Activated naive CD4-positive, alpha-beta T cell treated with anti-CD3 and anti-CD28 coated beads, Interleukin-2, amount 50 U/mL, for 72 hours (primary cell): Measurements from ENCODE around the gene IFNG-AS1. TPM values are rescaled to one million over a fixed set of nuclear protein-coding genes. Genes with fewer than 3 reads are reported as not detected.

Experiments used
- ATAC-seq, 2 donors: fragments of 150-1000 bp; cut with Tn5 transposase; 2 replicates each; pipeline ENCODE4 v1.10.0; 2021; ENCODE audit warnings: mild to moderate bottlenecking in 2 of 2, moderate library complexity in 2 of 2
- DNase-seq, 2 donors: peaks; one replicate each; pipeline ENCODE4 v3.0.0; 2021 to 2022; ENCODE audit warnings: low spot score in 2 of 2
- H3K27ac Mint-ChIP-seq, 2 donors: one replicate each; pipeline ENCODE4 v1.8.0; 2022; ENCODE audit warnings: mild to moderate bottlenecking in 2 of 2, mixed read lengths in 2 of 2
- H3K36me3 Mint-ChIP-seq, 2 donors: one replicate each; pipeline ENCODE4 v1.8.0; 2022; ENCODE audit warnings: mixed read lengths in 2 of 2
- H3K9me3 Mint-ChIP-seq, 2 donors: one replicate each; pipeline ENCODE4 v1.8.0; 2022; ENCODE audit warnings: mixed read lengths in 2 of 2
- total RNA-seq, 2 donors: library from RNA; stranded (reverse); gene quantifications; one replicate each; pipeline ENCODE4 v1.2.3, GENCODE V29; 2022

Gene IFNG-AS1
- total RNA-seq, 2 donors from 2014 or later: 1.9 TPM; not detected in 1

DNA sequence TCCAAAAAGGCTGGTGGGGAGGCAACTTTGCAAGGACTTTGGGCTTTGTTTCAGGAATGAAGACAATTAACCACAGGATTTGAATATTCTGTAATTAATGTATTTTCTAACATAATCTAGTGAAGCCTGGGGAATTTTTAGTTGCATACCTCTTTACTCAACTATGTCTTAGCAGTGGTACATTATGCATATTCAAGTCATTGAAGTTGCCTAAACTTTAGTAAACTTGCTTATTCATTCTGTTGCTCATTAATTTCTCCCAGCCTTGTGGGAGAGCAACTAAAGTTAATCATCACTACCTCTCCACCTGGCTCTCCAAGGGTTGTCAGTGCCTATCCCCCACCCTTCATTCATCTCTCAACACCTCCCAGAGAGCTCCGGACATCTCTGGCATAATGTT lies 54.2 kb downstream of the IFNG-AS1 start:
- Mint-ChIP-seq H3K36me3 (no peaks in the 10 kb centered on the region), H3K9me3 (peaks cover 4 to 11% of the 10 kb centered on the region in 2 donors), H3K27ac (no peak overlapping the region)
- DNase-seq (no peak), ATAC-seq (peak in 1 of 2 donors; percentile 69)

DNA sequence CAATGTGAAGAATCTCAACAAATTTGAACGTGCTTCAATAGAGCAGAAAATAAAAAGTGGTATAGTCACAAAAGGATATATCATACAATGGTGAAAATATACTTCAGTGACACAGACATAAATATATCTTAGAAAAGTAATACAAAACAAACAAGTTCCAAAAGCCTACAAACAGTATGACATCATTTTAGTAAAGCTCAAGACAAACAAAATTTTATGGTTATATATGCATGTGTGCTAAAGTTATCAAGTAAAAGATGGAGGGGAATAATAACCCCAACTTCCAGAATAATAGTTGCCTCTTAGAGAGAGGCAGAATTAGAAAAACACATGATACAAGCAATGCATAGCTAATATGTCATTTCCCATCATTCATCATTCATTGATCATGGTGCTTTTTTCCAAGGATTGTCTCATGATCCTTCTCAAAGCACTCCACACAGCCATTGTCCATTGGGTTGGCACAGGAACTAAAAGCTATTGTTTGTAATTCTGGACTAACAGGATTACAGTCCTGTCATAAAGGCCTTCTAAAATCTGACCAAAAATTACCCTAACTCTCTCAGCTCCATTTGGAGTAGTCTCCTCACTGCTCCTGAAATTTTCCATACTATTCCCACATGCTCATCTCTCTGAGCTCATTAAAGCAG lies 59.5 kb downstream of the IFNG-AS1 start:
- no peak for ATAC-seq
- DNase-seq: no peak
- Mint-ChIP-seq H3K27ac (no peak overlapping the region), H3K9me3 (peaks cover 0 to 5% of the 10 kb centered on the region in 2 donors), H3K36me3 (no peaks in the 10 kb centered on the region)

- no peak overlapping the region for H3K27ac Mint-ChIP-seq
These were observed 67.1 kb downstream of the IFNG-AS1 start for GRCh38 chr12:68056300-68056699.

DNA sequence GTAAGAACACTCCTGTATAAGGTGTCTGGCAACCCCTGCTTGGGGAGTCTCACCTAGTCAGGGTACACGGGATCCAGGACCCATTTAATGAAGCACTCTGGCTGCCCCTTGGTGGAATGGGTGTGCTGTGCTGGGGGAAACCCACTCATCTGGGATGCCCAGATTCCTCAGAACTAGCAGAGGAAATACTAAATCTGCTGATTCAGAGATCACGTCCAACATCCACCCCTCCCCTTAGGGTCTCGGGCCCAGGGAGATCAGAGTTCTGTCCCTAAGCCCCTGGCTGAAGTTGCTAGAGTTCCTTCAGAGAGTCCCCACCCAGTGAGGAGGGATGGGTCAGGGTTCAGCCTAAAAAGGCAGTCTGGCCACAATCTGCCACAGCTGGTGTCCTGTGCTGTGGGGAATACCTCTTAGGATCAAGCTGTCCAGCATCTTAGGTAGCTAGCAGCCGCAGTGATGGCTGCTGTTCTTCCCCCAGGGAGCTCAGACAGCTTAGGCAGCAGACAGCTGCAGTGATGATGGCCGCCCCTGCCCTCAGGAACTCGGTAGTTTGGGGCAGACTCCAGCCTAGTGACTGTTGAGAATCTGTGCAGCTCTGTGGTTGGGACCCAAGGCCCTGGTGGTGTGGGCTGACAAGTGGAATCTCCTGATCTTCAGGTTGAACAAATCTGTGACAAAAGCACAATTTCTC lies 74.8 kb downstream of the IFNG-AS1 start:
- peaks cover 24 to 42% of the 10 kb centered on the region in 2 donors for H3K9me3 Mint-ChIP-seq
- peaks cover 42 to 70% of the 10 kb centered on the region in 2 donors for H3K36me3 Mint-ChIP-seq
- ATAC-seq (no peak), DNase-seq (no peak)
- H3K27ac Mint-ChIP-seq: no peak overlapping the region

More at GRCh38 chr12:68056300-68056699, 67.1 kb downstream of the IFNG-AS1 start:
- peaks cover 24 to 42% of the 10 kb centered on the region in 2 donors for H3K36me3 Mint-ChIP-seq
- ATAC-seq (no peak), DNase-seq (no peak)
- peaks cover 24 to 36% of the 10 kb centered on the region in 2 donors for H3K9me3 Mint-ChIP-seq

- peaks cover 34 to 67% of the 10 kb centered on the region in 2 donors for H3K36me3 Mint-ChIP-seq
- no peak for DNase-seq
- ATAC-seq: no peak
- peaks cover 23 to 36% of the 10 kb centered on the region in 2 donors for H3K9me3 Mint-ChIP-seq
- H3K27ac Mint-ChIP-seq: no peak overlapping the region
These were observed 75.9 kb downstream of the IFNG-AS1 start for GRCh38 chr12:68065163-68065562.

- DNase-seq: no peak
- H3K27ac Mint-ChIP-seq: no peak overlapping the region
- peaks cover 23 to 36% of the 10 kb centered on the region in 2 donors for H3K9me3 Mint-ChIP-seq
- H3K36me3 Mint-ChIP-seq: peaks cover 33 to 63% of the 10 kb centered on the region in 2 donors
- ATAC-seq: no peak
These were observed 76.4 kb downstream of the IFNG-AS1 start for GRCh38 chr12:68065687-68066086.

DNA sequence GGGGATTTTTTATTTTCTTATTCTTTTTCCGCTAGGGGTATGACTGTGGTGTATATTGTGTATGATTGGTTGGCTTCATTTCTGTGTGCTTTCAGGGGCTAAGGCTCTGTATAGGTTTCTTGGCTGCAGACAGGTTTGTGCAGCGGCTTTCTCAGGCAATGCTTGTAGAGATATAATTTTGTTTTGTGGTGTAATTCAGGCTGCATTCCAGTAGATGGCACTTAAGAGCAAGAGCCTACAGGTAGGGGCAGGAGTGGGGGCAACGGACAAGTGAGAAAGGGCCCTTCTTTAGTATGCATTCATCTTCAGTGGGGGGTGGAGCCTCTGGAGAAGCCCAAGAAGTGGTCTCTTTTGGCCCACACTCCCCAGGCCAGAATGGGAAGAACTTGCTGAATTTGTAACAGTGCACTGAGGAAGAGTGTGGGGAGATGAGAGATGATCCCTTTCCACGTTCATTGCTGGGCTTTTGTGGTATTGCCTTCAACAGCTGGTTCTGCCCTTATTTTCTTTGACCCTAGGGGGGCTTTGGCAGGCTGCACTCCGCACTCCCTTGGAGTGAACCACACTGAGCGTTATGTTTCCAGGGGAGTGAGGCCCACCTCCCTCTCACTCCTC lies 78.6 kb downstream of the IFNG-AS1 start:
- peaks cover 19 to 45% of the 10 kb centered on the region in 2 donors for H3K36me3 Mint-ChIP-seq
- peaks cover 10 to 20% of the 10 kb centered on the region in 2 donors for H3K9me3 Mint-ChIP-seq
- DNase-seq (no peak), ATAC-seq (no peak)
- no peak overlapping the region for H3K27ac Mint-ChIP-seq

GRCh38 chr12:68069275-68069674 lies 80.0 kb downstream of the IFNG-AS1 start:
- H3K27ac Mint-ChIP-seq: no peak overlapping the region
- ATAC-seq (no peak), DNase-seq (no peak)
- H3K36me3 Mint-ChIP-seq: peaks cover 19 to 45% of the 10 kb centered on the region in 2 donors
- peaks cover 10 to 17% of the 10 kb centered on the region in 2 donors for H3K9me3 Mint-ChIP-seq

Other genes starting within 250 kb of the IFNG-AS1 start
- 10 to 100 TPM; 53.0 to 69.4 TPM for gene IFNG, start 170.3 kb downstream of the IFNG-AS1 start, total RNA-seq
- gene IL26, start 236.4 kb downstream of the IFNG-AS1 start, total RNA-seq: 1 to 10 TPM in 1 of 2 donors, not detected in 1; 8.3 TPM